OCI-LY1 (cell line): ENCODE data around the gene ST7.

Experiments
- CTCF ChIP-seq: fragments of 200-600 bp; sonication (generic), shearing (Covaris generic); IDR thresholded peaks from 2 replicates; pipeline ENCODE4 v1.5.1; 2017; ENCODE audit warnings: mild to moderate bottlenecking, antibody characterized with exemption, low read length, moderate library complexity, mixed read lengths
- EZH2 ChIP-seq: fragments of 200-600 bp; sonication (generic), shearing (Covaris generic); IDR thresholded peaks from 2 replicates; pipeline ENCODE4 v1.8.0; 2017; ENCODE audit warnings: borderline replicate concordance, mixed run types, mild to moderate bottlenecking, antibody characterized with exemption, low read length, moderate library complexity, mixed read lengths

- TF ChIP-seq EZH2 (no peak), CTCF (no peak)
Measured at GRCh38 chr7:117250801-117251200, 297.5 kb downstream of the ST7 start.
